GM20000 (cell line): ENCODE data around the gene KCNG4.

Experiments
- DNase-seq: peaks from one replicate; pipeline ENCODE4 v3.0.0; 2012; ENCODE audit warnings: low spot score
- TF ChIP-seq, protein P1 (sequence below): IDR thresholded peaks from 2 replicates; pipeline ENCODE4 v1.5.1; 2012; ENCODE audit warnings: mild to moderate bottlenecking, control low read depth; ENCODE audit errors: extremely low read depth, missing control alignments

KCNG4 gene

GRCh38 chr16:84191466-84191865 lies 48.3 kb downstream of the KCNG4 start:
- TF ChIP-seq, protein P1, sequence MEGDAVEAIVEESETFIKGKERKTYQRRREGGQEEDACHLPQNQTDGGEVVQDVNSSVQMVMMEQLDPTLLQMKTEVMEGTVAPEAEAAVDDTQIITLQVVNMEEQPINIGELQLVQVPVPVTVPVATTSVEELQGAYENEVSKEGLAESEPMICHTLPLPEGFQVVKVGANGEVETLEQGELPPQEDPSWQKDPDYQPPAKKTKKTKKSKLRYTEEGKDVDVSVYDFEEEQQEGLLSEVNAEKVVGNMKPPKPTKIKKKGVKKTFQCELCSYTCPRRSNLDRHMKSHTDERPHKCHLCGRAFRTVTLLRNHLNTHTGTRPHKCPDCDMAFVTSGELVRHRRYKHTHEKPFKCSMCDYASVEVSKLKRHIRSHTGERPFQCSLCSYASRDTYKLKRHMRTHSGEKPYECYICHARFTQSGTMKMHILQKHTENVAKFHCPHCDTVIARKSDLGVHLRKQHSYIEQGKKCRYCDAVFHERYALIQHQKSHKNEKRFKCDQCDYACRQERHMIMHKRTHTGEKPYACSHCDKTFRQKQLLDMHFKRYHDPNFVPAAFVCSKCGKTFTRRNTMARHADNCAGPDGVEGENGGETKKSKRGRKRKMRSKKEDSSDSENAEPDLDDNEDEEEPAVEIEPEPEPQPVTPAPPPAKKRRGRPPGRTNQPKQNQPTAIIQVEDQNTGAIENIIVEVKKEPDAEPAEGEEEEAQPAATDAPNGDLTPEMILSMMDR, result no peak
- DNase-seq, result no peak

GRCh38 chr16:84190731-84191388 lies 49.0 kb downstream of the KCNG4 start, which contains the start of gene ADAD2:
TSS of gene ADAD2 (plus strand) at chr16:84191157. CDS start at chr16:84191231, 74 bp downstream.
- TF ChIP-seq, protein P1, result no peak
- no peak for DNase-seq

DNA sequence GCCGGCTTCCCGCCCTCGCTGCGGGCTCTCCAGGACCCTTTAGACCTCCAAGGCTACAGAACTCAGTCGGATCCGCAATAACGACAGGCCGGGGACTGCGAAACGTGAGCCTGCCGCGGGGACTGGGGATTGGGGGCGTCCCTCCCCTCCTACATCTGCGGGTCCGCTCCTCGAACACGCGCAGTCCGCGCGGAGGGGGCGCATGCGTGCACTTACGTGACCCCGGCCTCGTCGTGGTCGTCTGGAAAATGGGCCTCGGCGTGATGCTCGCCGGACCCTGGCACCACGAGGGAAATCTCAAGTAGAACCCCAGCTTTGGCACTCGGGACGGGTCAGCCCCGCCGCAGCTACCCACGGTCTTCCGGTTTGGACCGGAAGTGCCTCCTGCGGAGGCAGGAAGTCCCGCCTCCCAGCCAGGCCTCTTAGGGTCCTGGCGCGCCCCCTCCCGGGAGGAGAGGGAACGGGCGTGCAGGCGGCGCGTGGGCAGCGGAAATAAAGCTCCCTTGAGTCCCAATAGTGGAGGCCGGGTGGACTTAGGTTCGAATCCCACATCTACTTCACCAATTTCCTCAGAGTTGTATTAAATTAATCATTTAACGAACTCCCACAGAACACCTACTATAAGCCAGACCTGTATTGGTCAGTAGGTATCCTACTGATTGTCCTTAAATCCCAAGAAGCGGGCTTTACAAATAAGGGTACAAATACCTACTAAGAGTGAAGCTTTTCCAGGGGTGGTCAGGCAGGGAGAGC lies 53.0 kb downstream of the KCNG4 start, which contains the start of gene TAF1C:
Gene TAF1C (minus strand): TSS at position 373 of the 753 bp plus-strand sequence. CDS start 2,069 bp downstream, outside the sequence.
- TF ChIP-seq, protein P1, result peak; percentile 88
- peak; percentile 98 for DNase-seq

DNA sequence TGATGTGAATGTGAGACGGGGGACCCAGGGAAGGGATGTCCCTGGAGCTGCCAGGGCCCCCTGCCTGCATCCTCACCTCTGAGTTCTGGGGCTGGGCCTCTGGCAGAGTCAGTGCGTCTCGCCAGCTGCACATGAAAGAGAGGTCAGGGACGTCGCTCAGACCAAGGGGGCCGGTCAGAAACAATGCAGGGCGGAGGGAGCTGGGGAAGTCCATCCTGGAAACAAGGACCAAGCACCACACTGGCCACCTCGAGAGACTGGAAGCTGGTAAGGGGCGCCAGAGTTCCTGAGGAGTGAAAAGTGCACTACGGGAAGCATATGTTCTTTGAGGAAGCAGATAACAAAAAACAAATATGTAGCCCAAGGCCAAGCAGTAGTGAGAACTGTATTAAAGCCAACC lies 55.0 kb downstream of the KCNG4 start:
- DNase-seq, result no peak
- TF ChIP-seq, protein P1, result no peak

GRCh38 chr16:84183911-84184591 lies 55.8 kb downstream of the KCNG4 start:
- TF ChIP-seq, protein P1, result no peak
- DNase-seq, result no peak

DNA sequence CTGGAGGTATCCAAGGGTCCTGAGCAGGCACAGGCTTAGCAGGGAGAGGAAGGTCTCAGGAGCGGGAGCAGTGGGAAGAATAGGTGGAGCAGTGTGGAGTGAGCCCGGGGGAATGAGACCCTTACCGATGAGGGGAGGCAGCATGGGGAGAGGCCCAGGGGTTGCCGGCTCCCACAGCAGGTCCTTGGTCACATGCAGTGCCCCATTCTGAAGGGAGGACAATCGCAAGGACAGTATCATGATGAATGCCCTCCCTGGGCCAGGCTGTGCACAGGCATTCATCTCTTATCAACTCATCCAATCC lies 56.3 kb downstream of the KCNG4 start:
- DNase-seq, result no peak
- TF ChIP-seq, protein P1, result no peak
